AG04450 (cell line): ENCODE data around the gene LRP5. TPM values are rescaled to one million over a fixed set of nuclear protein-coding genes. Genes with fewer than 3 reads are reported as not detected.

Experiments
- CTCF ChIA-PET: fragments of 300-600, 350-600 bp; formaldehyde crosslinking; extraction: SDS; loops from one replicate; lab custom pipeline; 2022; ENCODE audit warnings: antibody characterized with exemption, inconsistent platforms; lab: Charles Lee
- POLR2A ChIA-PET: fragments of 350-600 bp; formaldehyde crosslinking; extraction: SDS; loops from one replicate; lab custom pipeline; 2021; ENCODE audit warnings: antibody characterized with exemption, inconsistent platforms; lab: Yijun Ruan, JAX
- DNase-seq: peaks from one replicate; pipeline ENCODE4 v3.0.0-alpha.2; 2011; ENCODE audit warnings: low read depth, low spot score
- H3K27ac ChIP-seq: one replicate; pipeline ENCODE4 v1.5.1; 2012; ENCODE audit warnings: low read depth, low read length, control low read depth
- H3K27me3 ChIP-seq: one replicate; pipeline ENCODE4 v1.6.0; 2012; ENCODE audit warnings: low read length; ENCODE audit not compliant: control insufficient read depth, insufficient read depth
- H3K4me3 ChIP-seq: 2 replicates; pipeline ENCODE4 v1.5.1; 2011; ENCODE audit warnings: mild to moderate bottlenecking, low read depth, low read length, control low read depth
- H3K9me3 ChIP-seq: 2 replicates; pipeline ENCODE4 v1.5.1; 2012; ENCODE audit warnings: low read length; ENCODE audit not compliant: control insufficient read depth, insufficient read depth
- polyA plus RNA-seq: library from polyadenylated mRNA; depleted of rRNA; stranded (reverse); fragments of >200 nt; gene quantifications from 2 replicates; pipeline ENCODE4 v1.2.3, GENCODE V29; 2011
- TF ChIP-seq, protein P1 (sequence below): IDR thresholded peaks from 2 replicates; pipeline ENCODE4 v1.5.1; 2011; ENCODE audit warnings: low read depth, low read length, control low read depth, inconsistent platforms

The LRP5 gene
- polyA plus RNA-seq, 1 experiment = 4.9 TPM

DNA sequence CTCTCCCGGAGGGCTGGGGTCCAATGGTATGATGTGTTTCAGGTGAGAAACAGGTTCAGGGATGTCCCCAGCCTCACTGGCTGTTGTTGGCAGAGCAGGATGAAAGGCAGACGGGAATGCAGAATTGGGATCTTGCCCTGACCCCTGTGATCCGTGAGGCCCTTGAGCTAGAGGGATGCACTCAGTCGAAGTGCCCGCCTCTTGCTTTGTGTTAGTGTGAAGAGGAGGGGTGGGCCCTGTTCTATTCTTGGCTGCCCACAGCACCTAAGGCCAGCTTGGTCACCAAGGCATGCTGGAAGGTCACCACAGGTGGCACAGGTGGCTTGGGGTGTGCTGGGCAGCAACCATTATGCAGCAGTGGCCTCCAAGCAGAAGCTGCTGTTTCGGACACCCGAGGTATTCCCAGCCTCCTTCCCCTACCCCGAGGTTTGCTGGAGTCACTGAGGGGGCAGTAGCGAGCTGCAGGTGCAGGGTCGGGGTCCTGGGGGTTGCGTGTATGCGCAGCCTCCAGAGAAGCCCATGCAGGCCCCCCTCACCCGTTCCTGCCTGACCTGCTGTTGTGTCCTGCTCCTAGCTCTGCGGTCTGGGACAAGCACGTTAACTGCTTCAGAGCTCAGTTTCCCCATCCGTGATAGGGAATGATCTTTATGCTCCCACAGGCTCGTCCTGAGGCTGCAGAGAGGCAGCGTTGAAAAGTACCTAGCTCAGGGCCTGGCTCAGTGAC lies 13.0 kb downstream of the LRP5 start:
- ChIA-PET CTCF (interaction anchor here (1.2 kb wide), 1 partner anchor 68 kb away, joined by 3 read pairs; no protein-coding TSS in a partner anchor), POLR2A (no interaction called here)
- Histone ChIP-seq H3K9me3 (no peaks in the 10 kb centered on the region; the same call in 1 of the 2 replicates), H3K4me3 (no peak overlapping the region), H3K27ac (no peak overlapping the region), H3K27me3 (no peaks in the 10 kb centered on the region)
- DNase-seq = no peak
- TF ChIP-seq, protein P1, sequence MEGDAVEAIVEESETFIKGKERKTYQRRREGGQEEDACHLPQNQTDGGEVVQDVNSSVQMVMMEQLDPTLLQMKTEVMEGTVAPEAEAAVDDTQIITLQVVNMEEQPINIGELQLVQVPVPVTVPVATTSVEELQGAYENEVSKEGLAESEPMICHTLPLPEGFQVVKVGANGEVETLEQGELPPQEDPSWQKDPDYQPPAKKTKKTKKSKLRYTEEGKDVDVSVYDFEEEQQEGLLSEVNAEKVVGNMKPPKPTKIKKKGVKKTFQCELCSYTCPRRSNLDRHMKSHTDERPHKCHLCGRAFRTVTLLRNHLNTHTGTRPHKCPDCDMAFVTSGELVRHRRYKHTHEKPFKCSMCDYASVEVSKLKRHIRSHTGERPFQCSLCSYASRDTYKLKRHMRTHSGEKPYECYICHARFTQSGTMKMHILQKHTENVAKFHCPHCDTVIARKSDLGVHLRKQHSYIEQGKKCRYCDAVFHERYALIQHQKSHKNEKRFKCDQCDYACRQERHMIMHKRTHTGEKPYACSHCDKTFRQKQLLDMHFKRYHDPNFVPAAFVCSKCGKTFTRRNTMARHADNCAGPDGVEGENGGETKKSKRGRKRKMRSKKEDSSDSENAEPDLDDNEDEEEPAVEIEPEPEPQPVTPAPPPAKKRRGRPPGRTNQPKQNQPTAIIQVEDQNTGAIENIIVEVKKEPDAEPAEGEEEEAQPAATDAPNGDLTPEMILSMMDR = no peak

DNA sequence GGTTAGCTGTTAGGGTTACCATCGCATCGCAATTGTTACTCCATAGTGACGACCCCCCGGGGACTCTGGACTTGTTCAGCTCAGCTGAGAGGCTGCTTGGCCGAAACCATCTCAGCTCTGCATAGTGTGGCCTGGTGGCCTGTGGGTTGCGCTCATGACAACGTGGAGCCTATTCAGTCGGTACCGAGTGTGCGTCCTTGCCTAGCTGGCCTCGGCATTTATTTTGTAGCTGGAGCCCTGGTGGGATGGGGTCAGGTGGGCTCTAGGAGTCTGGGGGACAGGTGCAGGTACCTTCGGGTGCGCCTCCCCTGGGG lies 13.5 kb downstream of the LRP5 start:
- no peaks in the 10 kb centered on the region; the same call in 1 of the 2 replicates for H3K9me3 ChIP-seq
- no peaks in the 10 kb centered on the region for H3K27me3 ChIP-seq
- no peak overlapping the region for H3K4me3 ChIP-seq
- TF ChIP-seq, protein P1 = no peak
- H3K27ac ChIP-seq = no peak overlapping the region
- DNase-seq = no peak
- POLR2A ChIA-PET = no interaction called here
- CTCF ChIA-PET = interaction anchor here (1.2 kb wide), 1 partner anchor 69 kb away, joined by 3 read pairs; no protein-coding TSS in a partner anchor

DNA sequence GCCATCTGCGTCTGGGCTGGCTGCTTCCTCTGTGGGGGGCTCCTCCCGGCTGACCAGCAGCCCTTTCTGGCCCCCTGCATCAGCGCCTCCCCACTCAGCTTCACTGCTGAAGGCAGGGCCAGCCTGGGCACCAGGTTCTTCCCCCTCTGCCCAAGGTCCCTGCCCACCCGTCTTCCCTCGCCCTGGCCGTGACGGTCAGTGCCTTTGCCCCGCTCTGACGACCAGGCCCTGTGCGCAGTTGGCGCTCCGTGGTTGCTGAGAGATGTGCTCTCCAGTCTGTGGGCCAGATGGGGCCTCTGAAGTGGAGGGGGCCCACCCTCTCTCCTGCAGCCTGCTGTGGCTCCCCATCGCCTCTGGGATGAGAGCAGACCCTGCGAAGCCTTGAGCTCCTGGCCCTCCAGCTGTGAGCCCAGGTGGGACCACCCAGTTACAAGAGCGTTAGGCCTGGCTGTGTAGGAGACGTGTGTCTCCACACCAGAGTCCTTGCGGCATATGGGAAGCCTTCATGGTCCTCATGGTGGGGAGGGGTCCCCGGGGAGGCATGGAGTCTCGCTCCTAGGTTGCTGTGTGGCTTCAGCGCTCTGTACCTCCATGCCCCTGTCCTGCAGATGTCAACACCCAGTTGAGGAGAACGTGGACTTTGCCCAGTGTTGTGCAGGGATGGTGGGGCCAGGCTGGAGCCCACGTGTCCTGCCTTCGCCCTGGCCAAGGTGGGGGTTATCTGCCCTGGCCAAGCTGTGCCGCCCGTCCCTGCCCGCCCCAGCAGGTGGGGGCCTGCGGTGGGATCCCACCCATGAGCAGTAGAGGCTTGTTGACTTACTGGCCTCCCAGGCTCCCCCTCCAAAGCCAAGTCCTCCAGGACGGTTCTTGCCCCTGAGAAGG lies 14.2 kb downstream of the LRP5 start:
- no peak for DNase-seq
- ChIA-PET CTCF (interaction anchor here (1.2 kb wide), 1 partner anchor 69 kb away, joined by 3 read pairs; no protein-coding TSS in a partner anchor), POLR2A (no interaction called here)
- TF ChIP-seq, protein P1 = no peak
- no peaks in the 10 kb centered on the region; the same call in 1 of the 2 replicates for H3K9me3 ChIP-seq
- no peaks in the 10 kb centered on the region for H3K27me3 ChIP-seq
- H3K4me3 ChIP-seq = no peak overlapping the region
- no peak overlapping the region for H3K27ac ChIP-seq

GRCh38 chr11:68327586-68328370 lies 15.4 kb downstream of the LRP5 start:
- H3K4me3 ChIP-seq = no peak overlapping the region
- TF ChIP-seq, protein P1 = no peak
- ChIA-PET CTCF (interaction anchor here (1.6 kb wide), 1 partner anchor 30 kb away, joined by 6 read pairs; no protein-coding TSS in a partner anchor), POLR2A (no interaction called here)
- H3K27ac ChIP-seq = no peak overlapping the region
- no peaks in the 10 kb centered on the region; the same call in 1 of the 2 replicates for H3K9me3 ChIP-seq
- no peaks in the 10 kb centered on the region for H3K27me3 ChIP-seq
- no peak for DNase-seq
